Neural crest cell (in vitro differentiated cells): ENCODE data around the gene ZFAND5. TPM values are rescaled to one million over a fixed set of nuclear protein-coding genes. Genes with fewer than 3 reads are reported as not detected.

ENCODE experiments used
- DNase-seq: peaks from one replicate; pipeline ENCODE4 v3.0.0; 2021; ENCODE audit warnings: low read depth, mixed read lengths, low spot score
- H3K27ac Mint-ChIP-seq: one replicate; pipeline ENCODE4 v1.8.0; 2021; ENCODE audit warnings: mild to moderate bottlenecking, mixed read lengths; ENCODE audit not compliant: unreplicated experiment
- H3K27me3 Mint-ChIP-seq: 2 replicates; pipeline ENCODE4 v1.8.0; 2021; ENCODE audit warnings: low read depth, mild to moderate bottlenecking, mixed read lengths
- H3K36me3 Mint-ChIP-seq: 2 replicates; pipeline ENCODE4 v1.8.0; 2021; ENCODE audit warnings: low read depth, mild to moderate bottlenecking, mixed read lengths
- H3K4me1 Mint-ChIP-seq: 2 replicates; pipeline ENCODE4 v1.8.0; 2021; ENCODE audit warnings: mixed read lengths
- H3K4me3 Mint-ChIP-seq: one replicate; pipeline ENCODE4 v1.8.0; 2021; ENCODE audit warnings: mild to moderate bottlenecking, mixed read lengths
- H3K9me3 Mint-ChIP-seq: 2 replicates; pipeline ENCODE4 v1.8.0; 2021; ENCODE audit warnings: mixed read lengths
- CTCF ChIP-seq: fragments of 200-600 bp; sonication (generic); conservative IDR thresholded peaks from 2 replicates; pipeline ENCODE4 v1.5.0; 2021; ENCODE audit warnings: antibody characterized with exemption, mild to moderate bottlenecking
- total RNA-seq: library from RNA; stranded (reverse); gene quantifications from 2 replicates; pipeline ENCODE4 v1.2.1, GENCODE V29; 2021

Gene ZFAND5
- total RNA-seq, 1 donor from 2014 or later: 201 TPM

- H3K27ac Mint-ChIP-seq: peak overlapping the region; percentile 92
- H3K9me3 Mint-ChIP-seq: no peaks in the 10 kb centered on the region
- peaks cover 19% of the 10 kb centered on the region for H3K36me3 Mint-ChIP-seq
- no peak for TF ChIP-seq CTCF
- no peak for DNase-seq
- H3K4me1 Mint-ChIP-seq: peaks cover 60% of the 10 kb centered on the region
- H3K4me3 Mint-ChIP-seq: peak overlapping the region; percentile 95
- H3K27me3 Mint-ChIP-seq: peaks cover 3% of the 10 kb centered on the region
Measured at GRCh38 chr9:72363236-72363635, 1.8 kb downstream of the ZFAND5 start.

- H3K4me1 Mint-ChIP-seq: peaks cover 65% of the 10 kb centered on the region
Measured at GRCh38 chr9:72362680-72363139, 2.3 kb downstream of the ZFAND5 start.

GRCh38 chr9:72362118-72362531, 2.9 kb downstream of the ZFAND5 start:
- H3K36me3 Mint-ChIP-seq: peaks cover 26% of the 10 kb centered on the region
- TF ChIP-seq CTCF: no peak
- no peak overlapping the region for H3K27ac Mint-ChIP-seq
- H3K9me3 Mint-ChIP-seq: no peaks in the 10 kb centered on the region
- peak overlapping the region; percentile 95 for H3K4me3 Mint-ChIP-seq
- peaks cover 71% of the 10 kb centered on the region for H3K4me1 Mint-ChIP-seq
- no peak for DNase-seq
- peaks cover 3% of the 10 kb centered on the region for H3K27me3 Mint-ChIP-seq

More at GRCh38 chr9:72362680-72363139, 2.3 kb downstream of the ZFAND5 start:
- H3K4me3 Mint-ChIP-seq: peak overlapping the region; percentile 95
- peak overlapping the region; percentile 60 for H3K27ac Mint-ChIP-seq
- peak; percentile 17 for DNase-seq
- H3K27me3 Mint-ChIP-seq: peaks cover 3% of the 10 kb centered on the region
- no peaks in the 10 kb centered on the region for H3K9me3 Mint-ChIP-seq
- H3K36me3 Mint-ChIP-seq: peaks cover 22% of the 10 kb centered on the region
- no peak for TF ChIP-seq CTCF

- Mint-ChIP-seq H3K36me3 (peaks cover 35% of the 10 kb centered on the region), H3K9me3 (no peaks in the 10 kb centered on the region), H3K27me3 (peaks cover 3% of the 10 kb centered on the region), H3K4me3 (peak overlapping the region; percentile 47), H3K4me1 (peaks cover 80% of the 10 kb centered on the region), H3K27ac (no peak overlapping the region)
- no peak for TF ChIP-seq CTCF
- no peak for DNase-seq
Measured at GRCh38 chr9:72361217-72361616, 3.8 kb downstream of the ZFAND5 start.

- H3K27ac Mint-ChIP-seq: no peak overlapping the region
- peak overlapping the region; percentile 58 for H3K4me3 Mint-ChIP-seq
- TF ChIP-seq CTCF: no peak
- H3K36me3 Mint-ChIP-seq: peaks cover 39% of the 10 kb centered on the region
- DNase-seq: no peak
- H3K27me3 Mint-ChIP-seq: peaks cover under 1% of the 10 kb centered on the region
- no peaks in the 10 kb centered on the region for H3K9me3 Mint-ChIP-seq
- peaks cover 73% of the 10 kb centered on the region for H3K4me1 Mint-ChIP-seq
Measured at GRCh38 chr9:72360324-72360723, 4.7 kb downstream of the ZFAND5 start.
